Uterus (tissue), 4 donors: Measurements from ENCODE around the gene EYS. TPM values are rescaled to one million over a fixed set of nuclear protein-coding genes. Genes with fewer than 3 reads are reported as not detected.

ENCODE experiments used
- DNase-seq, 2 donors: peaks; one replicate each; pipeline ENCODE4 v3.0.0-alpha.2; 2019 to 2020
- H3K27ac ChIP-seq, 2 donors: fragments of 200-600 bp; sonication (generic); 1 replicate in 1 of 2; 2 replicates in 1 of 2; pipeline ENCODE4 v1.5.1; 2016 to 2018
- H3K27me3 ChIP-seq, 2 donors: fragments of 200-600 bp; sonication (generic); one replicate each; pipeline ENCODE4 v1.5.1; 2018 to 2019; ENCODE audit warnings: control low read depth in 1 of 2
- H3K36me3 ChIP-seq, 2 donors: fragments of 200-600 bp; sonication (generic); one replicate each; pipeline ENCODE4 v1.5.1; 2019; ENCODE audit warnings: control low read depth in 1 of 2
- H3K4me1 ChIP-seq, 2 donors: fragments of 200-600 bp; sonication (generic); one replicate each; pipeline ENCODE4 v1.5.1; 2018 to 2019; ENCODE audit warnings: control low read depth in 1 of 2
- H3K4me3 ChIP-seq, 2 donors: fragments of 200-600 bp; sonication (generic); 1 replicate in 1 of 2; 2 replicates in 1 of 2; pipeline ENCODE4 v1.5.1; 2018 to 2019; ENCODE audit warnings: mild to moderate bottlenecking in 1 of 2
- H3K9me3 ChIP-seq, 2 donors: fragments of 200-600 bp; sonication (generic); one replicate each; pipeline ENCODE4 v1.5.1; 2019; ENCODE audit warnings: control low read depth in 1 of 2
- CTCF ChIP-seq, 4 experiments: fragments of 200-600 bp in 2 of 4; fragments of 450-650 bp in 2 of 4; sonication (generic) in 2 of 4; IDR thresholded peaks; one replicate each; pipeline ENCODE4 v1.5.1; 2016 to 2019; ENCODE audit warnings: antibody characterized with exemption in 4 of 4, mild to moderate bottlenecking in 2 of 4, moderate library complexity in 1 of 4
- POLR2A ChIP-seq, 2 donors: fragments of 450-650 bp; IDR thresholded peaks; one replicate each; pipeline ENCODE4 v1.6.1; 2016; ENCODE audit warnings: antibody characterized with exemption in 2 of 2, mild to moderate bottlenecking in 1 of 2, moderate library complexity in 1 of 2
- intact Hi-C: fragments of 100-400 bp; cut with DNase I; formaldehyde crosslinking; loops from one replicate; pipeline ENCODE4 v1.15.1; 2023; ENCODE audit warnings: low total_unique reads
- total RNA-seq, 4 donors: library from RNA; depleted of rRNA in 3 of 4; stranded (reverse); fragments of >200 nt in 3 of 4; gene quantifications; one replicate each; pipeline versions ENCODE4 v1.1.0 to v1.2.4, GENCODE V29; 2014 to 2023
- donor health status: DM: yes; HTN: yes; CAD: no.

Gene EYS
- total RNA-seq, 4 donors from 2014 or later, result 1.3 TPM; not detected in 3

- DNase-seq, result no peak
- Histone ChIP-seq H3K27ac (no peak overlapping the region), H3K9me3 (no peaks in the 10 kb centered on the region), H3K4me3 (no peak overlapping the region), H3K4me1 (no peaks in the 10 kb centered on the region), H3K36me3 (no peaks in the 10 kb centered on the region), H3K27me3 (no peaks in the 10 kb centered on the region)
- intact Hi-C loops, result no loop called here
- no peak for TF ChIP-seq CTCF (IDR thresholded peaks at IDR 0.05)
- TF ChIP-seq POLR2A (IDR thresholded peaks at IDR 0.05), result no peak
These were observed 794.1 kb downstream of the EYS start for GRCh38 chr6:64912966-64913365.

- no peak for DNase-seq
- H3K4me3 ChIP-seq, result no peak overlapping the region
- no peaks in the 10 kb centered on the region for H3K36me3 ChIP-seq
- no peaks in the 10 kb centered on the region for H3K4me1 ChIP-seq
- H3K27ac ChIP-seq, result no peak overlapping the region
- no peaks in the 10 kb centered on the region for H3K9me3 ChIP-seq
- no peaks in the 10 kb centered on the region for H3K27me3 ChIP-seq
- no peak for TF ChIP-seq POLR2A (IDR thresholded peaks at IDR 0.05)
- no peak for TF ChIP-seq CTCF (IDR thresholded peaks at IDR 0.05)
- intact Hi-C loops, result no loop called here
These were observed 798.9 kb downstream of the EYS start for GRCh38 chr6:64908104-64908503.

DNA sequence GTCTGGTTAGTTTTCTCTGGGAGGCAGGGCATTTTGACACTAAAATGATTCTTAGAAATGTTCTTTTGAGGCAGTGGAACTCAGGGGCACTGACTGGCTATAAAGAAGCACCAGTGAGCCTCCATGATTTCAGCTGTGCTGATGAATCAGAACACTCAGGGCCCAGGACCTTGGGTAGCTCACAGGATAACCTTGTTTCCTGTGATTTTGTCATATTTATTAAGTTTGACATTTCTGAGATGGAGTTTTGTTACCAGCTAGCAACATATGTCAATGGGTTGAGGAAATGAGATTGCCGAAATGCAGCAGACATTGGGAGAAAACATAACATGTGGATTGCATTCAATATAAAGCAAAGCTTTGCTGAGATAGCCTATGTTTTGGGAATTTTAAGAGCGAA is 802.4 kb downstream of the EYS start:
- no peak overlapping the region for H3K27ac ChIP-seq
- H3K4me1 ChIP-seq, result no peaks in the 10 kb centered on the region
- no peak overlapping the region for H3K4me3 ChIP-seq
- no peaks in the 10 kb centered on the region for H3K36me3 ChIP-seq
- no peak for DNase-seq
- TF ChIP-seq POLR2A (IDR thresholded peaks at IDR 0.05) (no peak), CTCF (IDR thresholded peaks at IDR 0.05) (no peak)
- intact Hi-C loops, result no loop called here
- no peaks in the 10 kb centered on the region for H3K9me3 ChIP-seq
- no peaks in the 10 kb centered on the region for H3K27me3 ChIP-seq

DNA sequence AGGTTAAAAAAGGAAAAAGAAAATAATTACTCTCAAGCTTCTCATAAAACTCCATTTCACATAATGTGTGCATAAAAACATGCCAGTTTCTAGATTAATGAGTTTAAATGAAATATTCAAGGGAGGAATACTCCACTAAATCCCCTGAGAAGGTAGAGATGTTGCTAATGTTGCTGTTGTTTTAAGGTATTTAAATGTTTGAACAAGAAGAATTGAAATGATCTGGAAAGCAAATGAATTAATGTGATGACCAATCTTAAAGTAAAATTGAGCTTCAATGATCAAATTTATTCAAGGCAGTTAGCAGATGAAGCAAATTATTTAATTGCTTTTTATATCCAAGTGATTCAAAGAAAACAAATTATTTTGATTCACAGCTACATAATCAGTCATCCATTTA is 804.4 kb downstream of the EYS start:
- DNase-seq, result no peak
- intact Hi-C loops, result no loop called here
- TF ChIP-seq POLR2A (IDR thresholded peaks at IDR 0.05), result no peak
- TF ChIP-seq CTCF (IDR thresholded peaks at IDR 0.05), result no peak

DNA sequence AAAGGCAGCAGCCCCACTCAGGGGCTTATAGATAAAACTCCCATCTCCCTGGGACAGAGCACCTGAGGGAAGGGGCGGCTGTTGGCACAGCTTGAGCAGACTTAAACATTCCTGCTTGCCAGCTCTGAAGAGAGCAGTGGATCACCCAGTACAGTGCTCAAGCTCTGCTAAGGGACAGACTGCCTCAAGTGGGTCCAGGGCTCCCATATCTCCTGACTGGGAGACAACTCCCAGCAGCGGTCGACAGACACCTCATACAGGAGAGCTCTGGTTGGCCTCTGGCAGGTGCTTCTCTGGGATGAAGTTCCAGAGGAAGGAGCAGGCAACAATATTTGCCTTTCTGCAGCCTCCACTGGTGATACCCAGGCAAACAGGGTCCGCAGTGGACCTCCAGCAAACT is 810.1 kb downstream of the EYS start:
- TF ChIP-seq POLR2A (IDR thresholded peaks at IDR 0.05) (no peak), CTCF (IDR thresholded peaks at IDR 0.05) (no peak)
- intact Hi-C loops, result no loop called here
- no peak for DNase-seq

More for the DNA sequence above, 804.4 kb downstream of the EYS start:
- no peak overlapping the region for H3K27ac ChIP-seq
- no peaks in the 10 kb centered on the region for H3K9me3 ChIP-seq
- H3K27me3 ChIP-seq, result no peaks in the 10 kb centered on the region
- H3K4me3 ChIP-seq, result no peak overlapping the region
- H3K36me3 ChIP-seq, result no peaks in the 10 kb centered on the region
- H3K4me1 ChIP-seq, result no peaks in the 10 kb centered on the region

More for the DNA sequence above, 810.1 kb downstream of the EYS start:
- H3K4me3 ChIP-seq, result no peak overlapping the region
- no peaks in the 10 kb centered on the region for H3K9me3 ChIP-seq
- no peaks in the 10 kb centered on the region for H3K36me3 ChIP-seq
- H3K27ac ChIP-seq, result no peak overlapping the region
- H3K27me3 ChIP-seq, result no peaks in the 10 kb centered on the region
- H3K4me1 ChIP-seq, result no peaks in the 10 kb centered on the region
